Psoas muscle (tissue), 8 donors: Measurements from ENCODE around the gene ERC2. TPM values are rescaled to one million over a fixed set of nuclear protein-coding genes. Genes with fewer than 3 reads are reported as not detected.

Experiments
- ATAC-seq, 4 donors: fragments of 200-7000 bp; cut with Tn5 transposase; one replicate each; pipeline ENCODE4 v1.9.1; 2020; ENCODE audit warnings: moderate library complexity in 3 of 4, mild to moderate bottlenecking in 2 of 4
- DNase-seq, 2 donors: peaks; one replicate each; pipeline ENCODE4 v3.0.0-alpha.2; 2020
- H3K27ac ChIP-seq: fragments of 200-600 bp; one replicate; pipeline ENCODE4 v1.8.0; 2022
- H3K27me3 ChIP-seq, 3 donors: fragments of 200-600 bp in 1 of 3; one replicate each; pipeline versions ENCODE4 v1.6.1 to v1.8.0; 2013 to 2022; ENCODE audit warnings: low read length in 2 of 3, mild to moderate bottlenecking in 2 of 3, moderate library complexity in 1 of 3; ENCODE audit not compliant: insufficient read depth in 3 of 3
- H3K36me3 ChIP-seq, 2 donors: fragments of 200-600 bp in 1 of 2; one replicate each; pipeline versions ENCODE4 v1.6.1 to v1.8.0; 2013 to 2022; ENCODE audit warnings: low read depth in 1 of 2, mild to moderate bottlenecking in 1 of 2, moderate library complexity in 1 of 2; ENCODE audit not compliant: insufficient read depth in 1 of 2
- H3K4me1 ChIP-seq: fragments of 200-600 bp; one replicate; pipeline ENCODE4 v1.8.0; 2022
- H3K4me3 ChIP-seq: fragments of 200-600 bp; one replicate; pipeline ENCODE4 v1.8.0; 2022; ENCODE audit warnings: mild to moderate bottlenecking
- H3K9me3 ChIP-seq: fragments of 200-600 bp; one replicate; pipeline ENCODE4 v1.8.0; 2022
- WGBS, 3 donors: extraction: QIAGEN DNeasy Blood & Tissue Kit; methylation state at CpG; one replicate each; pipeline versions ENCODE4 v1.1.6 to v1.1.7; 2013; 5-methylcytosine and 5-hydroxymethylcytosine counted together
- intact Hi-C, 2 donors: fragments of 100-400 bp; cut with DNase I; formaldehyde crosslinking; loops; one replicate each; pipeline versions ENCODE4 v1.11.0 to v1.14.2; 2022
- polyA plus RNA-seq, 3 donors: library from polyadenylated mRNA; stranded (reverse); fragments of 200-250 nt; gene quantifications; one replicate each; pipeline ENCODE4 v1.2.3, GENCODE V29; 2013
- total RNA-seq, 4 donors: library from RNA; stranded (reverse); fragmentation: NEBNext Ultra II Directional in 2 of 4; extraction: Animal tissue kit (Norgen Biotek cat#: 25700) in 2 of 4; gene quantifications; one replicate each; pipeline versions ENCODE4 v1.2.1 to v1.2.4, GENCODE V29; 2021 to 2023
- TF ChIP-seq, protein P1 (sequence below): fragments of 200-600 bp; IDR thresholded peaks from one replicate; pipeline ENCODE4 v1.8.0; 2022; ENCODE audit warnings: antibody characterized with exemption
- donor health status: healthy with polysubstance abuse.
- donor health status: DM: no; HTN: no; CAD: no; lungs with moderate emphysema.
- donor health status: Bipolar disorder and iron deficiency.
- donor health status: healthy.
- donor health status: DM: yes; HTN: yes; CAD: no.
- donor health status: DM: no; HTN: no; CAD: no.
- donor health status: DM: no; HTN: no; CAD: no.
- donor health status: DM: yes; HTN: yes; CAD: no.

The ERC2 gene
- total and polyA plus RNA-seq, 7 donors = 0.04 to 0.15 TPM; not detected in 5

GRCh38 chr3:55492976-55493375, 975.3 kb downstream of the ERC2 start:
- H3K9me3 ChIP-seq = no peaks in the 10 kb centered on the region
- no peak for DNase-seq
- no peak overlapping the region for H3K4me3 ChIP-seq
- no peaks in the 10 kb centered on the region for H3K27me3 ChIP-seq
- intact Hi-C loops = no loop called here
- no peak for ATAC-seq
- WGBS, 3 donors = 79 to 87% (median 86%) methylated on average over 5 of the region's 5 CpGs
- TF ChIP-seq, protein P1, sequence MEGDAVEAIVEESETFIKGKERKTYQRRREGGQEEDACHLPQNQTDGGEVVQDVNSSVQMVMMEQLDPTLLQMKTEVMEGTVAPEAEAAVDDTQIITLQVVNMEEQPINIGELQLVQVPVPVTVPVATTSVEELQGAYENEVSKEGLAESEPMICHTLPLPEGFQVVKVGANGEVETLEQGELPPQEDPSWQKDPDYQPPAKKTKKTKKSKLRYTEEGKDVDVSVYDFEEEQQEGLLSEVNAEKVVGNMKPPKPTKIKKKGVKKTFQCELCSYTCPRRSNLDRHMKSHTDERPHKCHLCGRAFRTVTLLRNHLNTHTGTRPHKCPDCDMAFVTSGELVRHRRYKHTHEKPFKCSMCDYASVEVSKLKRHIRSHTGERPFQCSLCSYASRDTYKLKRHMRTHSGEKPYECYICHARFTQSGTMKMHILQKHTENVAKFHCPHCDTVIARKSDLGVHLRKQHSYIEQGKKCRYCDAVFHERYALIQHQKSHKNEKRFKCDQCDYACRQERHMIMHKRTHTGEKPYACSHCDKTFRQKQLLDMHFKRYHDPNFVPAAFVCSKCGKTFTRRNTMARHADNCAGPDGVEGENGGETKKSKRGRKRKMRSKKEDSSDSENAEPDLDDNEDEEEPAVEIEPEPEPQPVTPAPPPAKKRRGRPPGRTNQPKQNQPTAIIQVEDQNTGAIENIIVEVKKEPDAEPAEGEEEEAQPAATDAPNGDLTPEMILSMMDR = no peak
- peaks cover 3% of the 10 kb centered on the region for H3K4me1 ChIP-seq
- no peaks in the 10 kb centered on the region for H3K36me3 ChIP-seq
- H3K27ac ChIP-seq = no peak overlapping the region

DNA sequence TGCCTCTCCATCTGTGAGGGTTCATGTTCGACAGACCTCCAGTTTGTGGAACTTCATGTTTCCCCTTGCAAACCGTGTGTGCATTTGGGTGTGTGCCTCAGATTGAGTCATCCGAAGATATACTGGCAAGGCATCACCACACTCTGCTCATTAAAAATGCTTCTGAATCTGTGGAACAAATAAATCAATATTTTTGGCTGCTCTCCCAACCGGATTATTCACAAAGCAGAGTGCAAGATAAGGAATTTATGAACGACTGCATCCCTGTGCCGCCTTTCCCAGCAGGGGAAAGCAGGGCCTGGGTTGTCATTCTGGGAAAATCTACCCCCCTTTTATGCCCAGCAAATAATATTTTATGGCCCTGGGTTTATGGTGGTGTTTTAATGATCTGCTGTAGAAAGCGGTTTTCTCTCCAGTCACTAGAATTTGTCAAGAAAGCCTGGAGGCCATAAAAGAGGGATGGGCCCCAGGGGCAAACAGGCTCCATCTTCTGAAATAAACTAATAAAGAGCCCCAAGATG, 976.9 kb downstream of the ERC2 start:
- intact Hi-C loops = no loop called here
- WGBS, 3 donors = 48 to 63% (median 49%) methylated on average over 7 of the region's 7 CpGs
- no peaks in the 10 kb centered on the region for H3K27me3 ChIP-seq

DNA sequence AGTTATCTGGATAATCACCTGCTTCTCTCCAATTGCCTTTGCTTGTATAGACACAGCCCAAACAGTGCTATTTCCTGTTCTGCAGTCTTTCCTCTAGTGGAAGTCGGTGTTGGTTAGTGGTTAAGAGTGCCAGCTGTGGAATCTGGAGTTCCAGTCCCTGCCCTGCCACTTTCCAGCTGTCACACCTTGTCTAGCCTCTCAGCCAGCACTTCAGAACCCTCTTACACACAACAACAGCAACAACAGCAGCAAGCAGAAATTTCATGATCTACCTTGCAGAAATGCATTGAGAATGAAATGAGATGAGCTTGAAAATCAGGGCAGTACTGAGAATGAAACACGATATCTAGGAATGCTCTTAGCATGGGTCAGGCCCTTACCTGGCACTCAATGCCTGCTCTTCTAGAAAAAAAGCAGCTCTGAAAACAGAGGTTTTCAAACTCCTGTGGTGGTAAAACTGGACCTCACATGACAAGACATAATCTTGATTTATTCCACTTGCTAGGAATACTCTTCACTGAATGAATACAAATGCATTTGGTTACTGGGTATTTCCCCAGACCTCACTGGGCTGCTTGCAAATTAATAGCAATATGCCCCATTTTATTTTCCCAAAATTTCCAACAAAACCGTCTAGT, 977.9 kb downstream of the ERC2 start:
- DNase-seq (no peak), ATAC-seq (no peak)
- intact Hi-C loops = no loop called here
- H3K9me3 ChIP-seq = no peaks in the 10 kb centered on the region
- no peak overlapping the region for H3K27ac ChIP-seq
- no peaks in the 10 kb centered on the region for H3K27me3 ChIP-seq
- no peaks in the 10 kb centered on the region for H3K36me3 ChIP-seq
- H3K4me3 ChIP-seq = no peak overlapping the region
- 37 to 43% (median 38%) methylated on average over 3 of the region's 3 CpGs for WGBS, 3 donors
- TF ChIP-seq, protein P1 = no peak
- H3K4me1 ChIP-seq = peaks cover 3% of the 10 kb centered on the region

More for the DNA sequence above, 976.9 kb downstream of the ERC2 start:
- no peak overlapping the region for H3K27ac ChIP-seq
- peaks cover 3% of the 10 kb centered on the region for H3K4me1 ChIP-seq
- no peaks in the 10 kb centered on the region for H3K36me3 ChIP-seq
- H3K4me3 ChIP-seq = no peak overlapping the region
- ATAC-seq (no peak), DNase-seq (no peak)
- TF ChIP-seq, protein P1 = no peak
- H3K9me3 ChIP-seq = no peaks in the 10 kb centered on the region

- Histone ChIP-seq H3K4me3 (peak overlapping the region; percentile 20), H3K9me3 (no peaks in the 10 kb centered on the region), H3K4me1 (peaks cover 3% of the 10 kb centered on the region), H3K27me3 (no peaks in the 10 kb centered on the region), H3K27ac (no peak overlapping the region), H3K36me3 (no peaks in the 10 kb centered on the region)
- DNase-seq (peak in 1 of 2 donors; percentile 53), ATAC-seq (no peak)
- intact Hi-C loops = loop anchor here (5.0 to 10.0 kb wide), 7 partner anchors 235 to 1005 kb away; no protein-coding TSS in a partner anchor
- TF ChIP-seq, protein P1 = no peak
- 28 to 37% (median 32%) methylated on average over 17 of the region's 17 CpGs for WGBS, 3 donors
Observed at GRCh38 chr3:55489798-55490132, 978.5 kb downstream of the ERC2 start.
